CD4-positive, alpha-beta T cell (primary cell): Measurements from ENCODE around the gene PXMP2. TPM values are rescaled to one million over a fixed set of nuclear protein-coding genes. Genes with fewer than 3 reads are reported as not detected.

ENCODE experiments used
- ATAC-seq: fragments of 200-7000 bp; cut with Tn5 transposase; one replicate; pipeline ENCODE4 v1.10.0; 2022; ENCODE audit warnings: mild to moderate bottlenecking; ENCODE audit not compliant: poor library complexity
- CTCF ChIA-PET: fragments of 350-600 bp; sonication (Branson Sonifier 250); formaldehyde crosslinking; loops from one replicate; lab custom pipeline; 2021; ENCODE audit warnings: antibody characterized with exemption, inconsistent platforms; lab: Charles Lee
- POLR2A ChIA-PET: fragments of 350-600 bp; sonication (Branson Sonifier 250); formaldehyde crosslinking; loops from one replicate; lab custom pipeline; 2021; ENCODE audit warnings: antibody characterized with exemption, inconsistent platforms; lab: Charles Lee
- DNase-seq, 14 experiments: peaks; one replicate each; pipeline ENCODE4 v3.0.0-alpha.2; 2013 to 2020; ENCODE audit warnings: mixed read lengths in 2 of 14
- H3K27ac ChIP-seq, 2 donors: one replicate each; pipeline versions ENCODE4 v1.5.1 to v1.7.0; 2013; ENCODE audit warnings: low read length in 2 of 2, low read depth in 1 of 2, mild to moderate bottlenecking in 1 of 2
- H3K27me3 ChIP-seq, 2 experiments: 1 replicate in 1 of 2; 2 replicates in 1 of 2; pipeline versions ENCODE4 v1.6.1 to v1.7.0; 2013; ENCODE audit warnings: low read length in 2 of 2, control low read depth in 1 of 2, mild to moderate bottlenecking in 1 of 2, moderate library complexity in 1 of 2; ENCODE audit not compliant: insufficient read depth in 2 of 2, control insufficient read depth in 1 of 2
- H3K36me3 ChIP-seq: one replicate; pipeline ENCODE4 v1.6.1; 2013; ENCODE audit warnings: low read length, control low read depth; ENCODE audit not compliant: insufficient read depth
- H3K4me1 ChIP-seq: one replicate; pipeline ENCODE4 v1.6.1; 2013; ENCODE audit warnings: low read length, control low read depth; ENCODE audit not compliant: insufficient read depth
- H3K4me3 ChIP-seq: one replicate; pipeline ENCODE4 v1.5.1; 2013; ENCODE audit warnings: mild to moderate bottlenecking, low read length, moderate library complexity
- H3K9me3 ChIP-seq, 2 experiments: 1 replicate in 1 of 2; 2 replicates in 1 of 2; pipeline versions ENCODE4 v1.6.1 to v1.7.0; 2013; ENCODE audit warnings: low read length in 2 of 2, mild to moderate bottlenecking in 2 of 2, control low read depth in 1 of 2, moderate library complexity in 1 of 2; ENCODE audit not compliant: control insufficient read depth in 1 of 2, insufficient read depth in 1 of 2
- H3K27ac Mint-ChIP-seq: one replicate; pipeline ENCODE4 v1.8.0; 2020; ENCODE audit warnings: mixed read lengths
- H3K27me3 Mint-ChIP-seq: one replicate; pipeline ENCODE4 v1.8.0; 2021; ENCODE audit warnings: mixed read lengths
- H3K36me3 Mint-ChIP-seq: one replicate; pipeline ENCODE4 v1.8.0; 2021; ENCODE audit warnings: low read depth, mixed read lengths
- H3K4me1 Mint-ChIP-seq: one replicate; pipeline ENCODE4 v1.8.0; 2021; ENCODE audit warnings: low read depth, mixed read lengths
- H3K4me3 Mint-ChIP-seq: one replicate; pipeline ENCODE4 v1.8.0; 2020; ENCODE audit warnings: mild to moderate bottlenecking, mixed read lengths
- H3K9me3 Mint-ChIP-seq: one replicate; pipeline ENCODE4 v1.8.0; 2020; ENCODE audit warnings: mixed read lengths
- intact Hi-C, 2 experiments: fragments of 100-400 bp; cut with DNase I in 1 of 2; cut with micrococcal nuclease in 1 of 2; formaldehyde crosslinking; loops; one replicate each; pipeline versions ENCODE4 v1.15.1 to v1.9.0; 2023 to 2025; cut with DNase I, micrococcal nuclease
- total RNA-seq, 174 experiments: library from RNA in 2 of 174; stranded (reverse) in 2 of 174; gene quantifications; one replicate each; pipeline ENCODE4 v1.2.3 and lab custom pipeline; 2021 to 2026
- TF ChIP-seq, protein P1 (sequence below): fragments of 200-600 bp; IDR thresholded peaks from one replicate; pipeline ENCODE4 v1.8.0; 2022; ENCODE audit warnings: antibody characterized with exemption, mild to moderate bottlenecking

PXMP2 gene
- total RNA-seq, 2 experiments from 2014 or later: 2.1 to 2.6 TPM

DNA sequence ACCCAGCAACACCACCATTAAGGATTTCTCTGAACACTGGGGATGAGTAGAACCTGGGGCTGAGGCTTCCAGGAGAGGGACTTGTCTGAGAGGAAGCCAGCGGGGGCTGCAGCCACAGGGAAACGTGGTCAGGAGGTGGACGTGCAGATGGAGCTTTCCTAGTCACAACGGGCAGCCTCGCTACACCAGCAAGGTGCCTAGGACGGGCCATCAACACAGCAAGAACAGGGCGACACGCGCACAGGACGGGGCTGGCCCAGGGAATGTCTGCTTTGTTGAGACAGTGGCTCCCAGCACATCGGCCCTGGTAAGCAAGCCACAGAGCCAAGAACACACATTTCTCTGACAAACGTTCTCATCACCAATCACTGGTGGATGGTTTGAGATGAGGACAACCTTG, 49.0 kb downstream of the PXMP2 start:
- no peak for ATAC-seq
- POLR2A ChIA-PET: no interaction called here
- Histone ChIP-seq H3K4me3 (no peak overlapping the region), H3K27ac (no peak overlapping the region), H3K36me3 (peaks cover 82% of the 10 kb centered on the region), H3K27me3 (no peaks in the 10 kb centered on the region), H3K9me3 (no peaks in the 10 kb centered on the region), H3K4me1 (no peaks in the 10 kb centered on the region)
- CTCF ChIA-PET: no interaction called here
- no peak for DNase-seq
- Mint-ChIP-seq H3K27me3 (no peaks in the 10 kb centered on the region), H3K36me3 (peaks cover 94% of the 10 kb centered on the region), H3K9me3 (no peaks in the 10 kb centered on the region), H3K4me1 (no peaks in the 10 kb centered on the region), H3K4me3 (no peak overlapping the region), H3K27ac (no peak overlapping the region)
- TF ChIP-seq, protein P1, sequence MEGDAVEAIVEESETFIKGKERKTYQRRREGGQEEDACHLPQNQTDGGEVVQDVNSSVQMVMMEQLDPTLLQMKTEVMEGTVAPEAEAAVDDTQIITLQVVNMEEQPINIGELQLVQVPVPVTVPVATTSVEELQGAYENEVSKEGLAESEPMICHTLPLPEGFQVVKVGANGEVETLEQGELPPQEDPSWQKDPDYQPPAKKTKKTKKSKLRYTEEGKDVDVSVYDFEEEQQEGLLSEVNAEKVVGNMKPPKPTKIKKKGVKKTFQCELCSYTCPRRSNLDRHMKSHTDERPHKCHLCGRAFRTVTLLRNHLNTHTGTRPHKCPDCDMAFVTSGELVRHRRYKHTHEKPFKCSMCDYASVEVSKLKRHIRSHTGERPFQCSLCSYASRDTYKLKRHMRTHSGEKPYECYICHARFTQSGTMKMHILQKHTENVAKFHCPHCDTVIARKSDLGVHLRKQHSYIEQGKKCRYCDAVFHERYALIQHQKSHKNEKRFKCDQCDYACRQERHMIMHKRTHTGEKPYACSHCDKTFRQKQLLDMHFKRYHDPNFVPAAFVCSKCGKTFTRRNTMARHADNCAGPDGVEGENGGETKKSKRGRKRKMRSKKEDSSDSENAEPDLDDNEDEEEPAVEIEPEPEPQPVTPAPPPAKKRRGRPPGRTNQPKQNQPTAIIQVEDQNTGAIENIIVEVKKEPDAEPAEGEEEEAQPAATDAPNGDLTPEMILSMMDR: no peak
- intact Hi-C loops: no loop called here

DNA sequence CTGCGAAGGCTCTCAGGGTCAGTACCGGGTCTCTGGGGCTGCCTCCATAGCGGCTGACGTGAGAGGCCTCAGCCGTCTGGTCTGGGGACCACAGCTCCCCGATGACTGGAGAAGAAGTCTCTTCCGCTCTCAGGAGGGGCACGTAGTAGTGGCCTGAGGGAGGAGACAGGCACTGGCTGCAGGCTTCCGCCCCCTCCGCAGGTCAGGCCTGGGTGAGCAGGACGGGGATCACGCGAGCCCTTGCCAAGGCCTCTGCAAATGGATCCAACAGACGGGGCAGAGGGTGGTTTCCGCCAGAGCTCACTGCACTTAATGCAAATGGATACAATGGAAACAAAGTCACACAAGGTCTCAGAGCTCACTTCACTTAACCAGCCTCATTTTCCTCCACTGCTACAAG, 49.5 kb downstream of the PXMP2 start:
- no peaks in the 10 kb centered on the region for H3K9me3 Mint-ChIP-seq
- CTCF ChIA-PET: no interaction called here
- TF ChIP-seq, protein P1: no peak
- Histone ChIP-seq H3K27me3 (no peaks in the 10 kb centered on the region), H3K9me3 (no peaks in the 10 kb centered on the region), H3K36me3 (peaks cover 82% of the 10 kb centered on the region), H3K27ac (no peak overlapping the region), H3K4me3 (no peak overlapping the region), H3K4me1 (no peaks in the 10 kb centered on the region)
- peaks cover 94% of the 10 kb centered on the region for H3K36me3 Mint-ChIP-seq
- H3K4me3 Mint-ChIP-seq: no peak overlapping the region
- no peak overlapping the region for H3K27ac Mint-ChIP-seq
- ATAC-seq: no peak
- no peaks in the 10 kb centered on the region for H3K27me3 Mint-ChIP-seq
- intact Hi-C loops: no loop called here
- no peaks in the 10 kb centered on the region for H3K4me1 Mint-ChIP-seq
- DNase-seq: no peak
- POLR2A ChIA-PET: no interaction called here

DNA sequence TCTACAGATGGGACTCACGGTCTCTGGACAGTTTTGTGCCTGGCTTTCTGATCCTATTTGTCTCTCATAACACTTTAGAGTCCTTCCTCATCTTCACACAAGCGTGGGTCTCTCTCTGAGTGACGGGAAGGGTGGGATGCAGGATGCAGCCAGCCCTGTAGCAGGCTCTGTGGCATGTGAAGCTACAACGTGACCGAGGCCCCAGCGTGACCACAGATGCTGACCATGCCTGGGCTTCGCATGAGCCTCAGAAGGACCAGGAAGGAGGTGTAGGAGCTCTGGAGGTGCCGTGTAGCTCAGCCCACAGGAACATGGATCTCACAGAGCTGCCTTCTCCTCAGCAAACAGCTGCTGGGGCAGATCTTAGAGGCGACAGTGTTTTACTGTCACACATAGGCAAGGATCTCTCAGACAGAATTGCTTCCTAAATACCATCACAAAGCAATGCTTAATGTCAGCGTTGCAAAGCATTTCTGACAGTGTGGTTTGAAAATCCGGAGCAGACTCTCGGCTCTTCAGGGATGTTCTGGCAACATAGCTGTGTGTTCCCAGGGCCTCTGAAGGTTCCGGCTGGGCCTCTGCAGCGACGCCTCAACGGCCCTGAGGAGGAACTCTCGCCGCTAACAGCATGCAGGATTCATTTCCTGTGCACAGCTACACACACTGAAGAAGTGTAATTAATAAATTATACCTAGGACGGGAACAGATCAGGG, 52.4 kb downstream of the PXMP2 start:
- H3K4me1 Mint-ChIP-seq: peaks cover 13% of the 10 kb centered on the region

More for the DNA sequence above, 52.4 kb downstream of the PXMP2 start:
- Histone ChIP-seq H3K27me3 (no peaks in the 10 kb centered on the region), H3K27ac (no peak overlapping the region), H3K4me3 (no peak overlapping the region), H3K36me3 (peaks cover 86% of the 10 kb centered on the region), H3K4me1 (no peaks in the 10 kb centered on the region), H3K9me3 (no peaks in the 10 kb centered on the region)
- Mint-ChIP-seq H3K36me3 (peaks cover 92% of the 10 kb centered on the region), H3K27ac (no peak overlapping the region), H3K9me3 (no peaks in the 10 kb centered on the region), H3K4me3 (no peak overlapping the region), H3K27me3 (no peaks in the 10 kb centered on the region)
- intact Hi-C loops: no loop called here
- no peak for ATAC-seq
- DNase-seq: no peak
- CTCF ChIA-PET: no interaction called here
- POLR2A ChIA-PET: no interaction called here
- TF ChIP-seq, protein P1: no peak
